ENCODE measurements around the gene FBXL15. TPM values are rescaled to one million over a fixed set of nuclear protein-coding genes. Genes with fewer than 3 reads are reported as not detected.
A peak's percentile ranks its signal among the peaks of the same experiment; 100 is the strongest.

FBXL15 gene
- total RNA-seq, 1 donor from 2014 or later, result 14.5 TPM

GRCh38 chr10:102408728-102409603 is 11.7 kb upstream of the FBXL15 start:
- H3K9me3 Mint-ChIP-seq, result no peaks in the 10 kb centered on the region
- intact Hi-C loops (cut with micrococcal nuclease), result loop anchor here (1.0 kb wide), 3 partner anchors 12 to 93 kb away; partner anchors contain the start of genes ACTR1A and NFKB2
- H3K36me3 Mint-ChIP-seq (ENCODE audit: low read depth), result peaks cover 7% of the 10 kb centered on the region
- H3K4me1 Mint-ChIP-seq (ENCODE audit: low read depth), result peaks cover 54% of the 10 kb centered on the region
- DNase-seq (ENCODE audit: low spot score), result peak; percentile 64
- H3K4me3 Mint-ChIP-seq, result peak overlapping the region; percentile 87
- peak overlapping the region; percentile 81 for H3K27ac Mint-ChIP-seq
- peaks cover 24% of the 10 kb centered on the region for H3K27me3 Mint-ChIP-seq (ENCODE audit: insufficient read depth)

GRCh38 chr10:102409604-102410428 is 10.8 kb upstream of the FBXL15 start:
- Mint-ChIP-seq H3K4me1 (ENCODE audit: low read depth) (peaks cover 54% of the 10 kb centered on the region), H3K36me3 (ENCODE audit: low read depth) (peaks cover 3% of the 10 kb centered on the region), H3K4me3 (peak overlapping the region; percentile 78), H3K9me3 (no peaks in the 10 kb centered on the region), H3K27ac (peak overlapping the region; percentile 81), H3K27me3 (ENCODE audit: insufficient read depth) (peaks cover 24% of the 10 kb centered on the region)
- intact Hi-C loops (cut with micrococcal nuclease), result loop anchor here (1.0 kb wide), 3 partner anchors 11 to 92 kb away; partner anchors contain the start of genes ACTR1A and NFKB2
- no peak for DNase-seq (ENCODE audit: low spot score)

GRCh38 chr10:102410429-102411073 is 10.1 kb upstream of the FBXL15 start:
- Mint-ChIP-seq H3K27ac (peak overlapping the region; percentile 70), H3K4me3 (peak overlapping the region; percentile 81), H3K4me1 (ENCODE audit: low read depth) (peaks cover 52% of the 10 kb centered on the region), H3K27me3 (ENCODE audit: insufficient read depth) (peaks cover 26% of the 10 kb centered on the region), H3K36me3 (ENCODE audit: low read depth) (peaks cover 3% of the 10 kb centered on the region), H3K9me3 (no peaks in the 10 kb centered on the region)
- intact Hi-C loops (cut with micrococcal nuclease), result no loop called here
- peak; percentile 59 for DNase-seq (ENCODE audit: low spot score)

GRCh38 chr10:102411341-102412255 is 9.0 kb upstream of the FBXL15 start:
- intact Hi-C loops (cut with micrococcal nuclease), result no loop called here
- Mint-ChIP-seq H3K4me3 (peak overlapping the region; percentile 81), H3K27me3 (ENCODE audit: insufficient read depth) (peaks cover 28% of the 10 kb centered on the region), H3K9me3 (no peaks in the 10 kb centered on the region), H3K27ac (peak overlapping the region; percentile 70), H3K36me3 (ENCODE audit: low read depth) (peaks cover 3% of the 10 kb centered on the region), H3K4me1 (ENCODE audit: low read depth) (peaks cover 44% of the 10 kb centered on the region)
- no peak for DNase-seq (ENCODE audit: low spot score)

GRCh38 chr10:102412293-102412692 is 8.3 kb upstream of the FBXL15 start:
- peaks cover 3% of the 10 kb centered on the region for H3K36me3 Mint-ChIP-seq (ENCODE audit: low read depth)
- no peak overlapping the region for H3K27ac Mint-ChIP-seq
- H3K9me3 Mint-ChIP-seq, result no peaks in the 10 kb centered on the region
- peaks cover 37% of the 10 kb centered on the region for H3K4me1 Mint-ChIP-seq (ENCODE audit: low read depth)
- intact Hi-C loops (cut with micrococcal nuclease), result no loop called here
- peaks cover 32% of the 10 kb centered on the region for H3K27me3 Mint-ChIP-seq (ENCODE audit: insufficient read depth)
- H3K4me3 Mint-ChIP-seq, result no peak overlapping the region
- no peak for DNase-seq (ENCODE audit: low spot score)

GRCh38 chr10:102413053-102413705 is 7.5 kb upstream of the FBXL15 start:
- Mint-ChIP-seq H3K4me3 (no peak overlapping the region), H3K9me3 (no peaks in the 10 kb centered on the region), H3K27ac (no peak overlapping the region), H3K36me3 (ENCODE audit: low read depth) (peaks cover 2% of the 10 kb centered on the region), H3K4me1 (ENCODE audit: low read depth) (peaks cover 33% of the 10 kb centered on the region), H3K27me3 (ENCODE audit: insufficient read depth) (peaks cover 35% of the 10 kb centered on the region)
- peak; percentile 55 for DNase-seq (ENCODE audit: low spot score)
- intact Hi-C loops (cut with micrococcal nuclease), result no loop called here

- intact Hi-C loops (cut with micrococcal nuclease), result no loop called here
- H3K4me1 Mint-ChIP-seq (ENCODE audit: low read depth), result peaks cover 31% of the 10 kb centered on the region
- no peaks in the 10 kb centered on the region for H3K36me3 Mint-ChIP-seq (ENCODE audit: low read depth)
- no peaks in the 10 kb centered on the region for H3K9me3 Mint-ChIP-seq
- H3K27ac Mint-ChIP-seq, result peak overlapping the region; percentile 8
- no peak overlapping the region for H3K4me3 Mint-ChIP-seq
- H3K27me3 Mint-ChIP-seq (ENCODE audit: insufficient read depth), result peaks cover 33% of the 10 kb centered on the region
- no peak for DNase-seq (ENCODE audit: low spot score)
Measured at GRCh38 chr10:102413806-102414561, 6.7 kb upstream of the FBXL15 start.

GRCh38 chr10:102414749-102415148 is 5.9 kb upstream of the FBXL15 start:
- intact Hi-C loops (cut with micrococcal nuclease), result no loop called here
- no peak overlapping the region for H3K4me3 Mint-ChIP-seq
- H3K27ac Mint-ChIP-seq, result no peak overlapping the region
- peaks cover 30% of the 10 kb centered on the region for H3K27me3 Mint-ChIP-seq (ENCODE audit: insufficient read depth)
- no peaks in the 10 kb centered on the region for H3K36me3 Mint-ChIP-seq (ENCODE audit: low read depth)
- no peaks in the 10 kb centered on the region for H3K9me3 Mint-ChIP-seq
- H3K4me1 Mint-ChIP-seq (ENCODE audit: low read depth), result peaks cover 32% of the 10 kb centered on the region
- no peak for DNase-seq (ENCODE audit: low spot score)

- no peak for DNase-seq (ENCODE audit: low spot score)
- H3K9me3 Mint-ChIP-seq, result no peaks in the 10 kb centered on the region
- intact Hi-C loops (cut with micrococcal nuclease), result no loop called here
- H3K4me1 Mint-ChIP-seq (ENCODE audit: low read depth), result peaks cover 35% of the 10 kb centered on the region
- no peak overlapping the region for H3K4me3 Mint-ChIP-seq
- H3K36me3 Mint-ChIP-seq (ENCODE audit: low read depth), result peaks cover 3% of the 10 kb centered on the region
- H3K27ac Mint-ChIP-seq, result no peak overlapping the region
- H3K27me3 Mint-ChIP-seq (ENCODE audit: insufficient read depth), result peaks cover 24% of the 10 kb centered on the region
Measured at GRCh38 chr10:102416283-102416682, 4.4 kb upstream of the FBXL15 start.

GRCh38 chr10:102416695-102417094 is 3.9 kb upstream of the FBXL15 start:
- DNase-seq (ENCODE audit: low spot score), result no peak
- no peak overlapping the region for H3K4me3 Mint-ChIP-seq
- no peaks in the 10 kb centered on the region for H3K9me3 Mint-ChIP-seq
- peaks cover 20% of the 10 kb centered on the region for H3K27me3 Mint-ChIP-seq (ENCODE audit: insufficient read depth)
- H3K36me3 Mint-ChIP-seq (ENCODE audit: low read depth), result peaks cover 3% of the 10 kb centered on the region
- intact Hi-C loops (cut with micrococcal nuclease), result no loop called here
- H3K4me1 Mint-ChIP-seq (ENCODE audit: low read depth), result peaks cover 31% of the 10 kb centered on the region
- no peak overlapping the region for H3K27ac Mint-ChIP-seq

- peaks cover 34% of the 10 kb centered on the region for H3K4me1 Mint-ChIP-seq (ENCODE audit: low read depth)
- peak within 1 kb of the TSS; percentile 99 for H3K4me3 Mint-ChIP-seq
- peaks cover 11% of the 10 kb centered on the region for H3K36me3 Mint-ChIP-seq (ENCODE audit: low read depth)
- intact Hi-C loops (cut with micrococcal nuclease), result no loop called here
- no peaks in the 10 kb centered on the region for H3K9me3 Mint-ChIP-seq
- peak within 1 kb of the TSS; percentile 87 for H3K27ac Mint-ChIP-seq
- H3K27me3 Mint-ChIP-seq (ENCODE audit: insufficient read depth), result peaks cover 12% of the 10 kb centered on the region
- no peak for DNase-seq (ENCODE audit: low spot score)
Measured at GRCh38 chr10:102418622-102419268, 1.9 kb upstream of the FBXL15 start, which contains the start of gene PSD. Gene PSD, minus strand, starts transcription at chr10:102418785. Its CDS starts 1,747 bp downstream, at chr10:102417038.
